HepG2 (cell line): Measurements from ENCODE around the gene DAAM1. TPM values are rescaled to one million over a fixed set of nuclear protein-coding genes. Genes with fewer than 3 reads are reported as not detected.

Experiments used
- ATAC-seq: fragments of 200-7000 bp; cut with Tn5 transposase; 3 replicates; pipeline ENCODE4 v1.9.1; 2020; ENCODE audit warnings: mild to moderate bottlenecking, moderate library complexity
- BruUV-seq: library from RNA; stranded (reverse); fragments of 400-500 nt; replicated peaks from 2 replicates; lab custom pipeline; 2021; lab: Mats Ljungman, UMichigan
- CTCF ChIA-PET: fragments of 300-600 bp; formaldehyde crosslinking; extraction: SDS; loops from one replicate; lab custom pipeline; 2021; ENCODE audit warnings: low total read pairs, inconsistent platforms, low intra/inter-chr PET ratio; lab: Yijun Ruan, JAX
- POLR2A ChIA-PET: fragments of 350-600 bp; sonication (Branson Sonifier 250); formaldehyde crosslinking; loops from one replicate; lab custom pipeline; 2020; ENCODE audit warnings: antibody characterized with exemption, inconsistent platforms; lab: Yijun Ruan, JAX
- DNase-seq: peaks from one replicate; pipeline ENCODE4 v3.0.0-alpha.2; 2015; ENCODE audit warnings: low spot score
- FAIRE-seq: peaks from 3 replicates; lab custom pipeline; 2011; peaks lifted over from hg19 to GRCh38; lab: Jason Lieb, UNC
- H2AFZ ChIP-seq: one replicate; pipeline ENCODE4 v1.6.1; 2011; ENCODE audit warnings: low read length, inconsistent platforms
- H3K27ac ChIP-seq: fragments of 300-600 bp; 3 replicates; pipeline ENCODE4 v1.8.0; 2011; ENCODE audit warnings: mixed run types, mild to moderate bottlenecking, mixed read lengths, low read length, inconsistent platforms; ENCODE audit not compliant: insufficient read depth; ENCODE audit errors: extremely low read length
- H3K27me3 ChIP-seq, 2 experiments: fragments of 200-600 bp in 1 of 2; 2 replicates in 1 of 2; 3 replicates in 1 of 2; pipeline versions ENCODE4 v1.6.0 to v1.8.0; 2011; ENCODE audit warnings: low read length in 2 of 2, mild to moderate bottlenecking in 2 of 2, moderate library complexity in 2 of 2, inconsistent platforms in 1 of 2; ENCODE audit not compliant: insufficient read depth in 2 of 2, control insufficient read depth in 1 of 2
- H3K36me3 ChIP-seq, 2 experiments: fragments of 200-600 bp in 1 of 2; replicated peaks in 1 of 2; 2 replicates in 1 of 2; 3 replicates in 1 of 2; pipeline versions ENCODE4 v1.5.1 to v1.8.0; 2011; ENCODE audit warnings: low read length in 2 of 2, inconsistent platforms in 1 of 2; ENCODE audit not compliant: insufficient read depth in 2 of 2, control insufficient read depth in 1 of 2
- H3K4me1 ChIP-seq: 2 replicates; pipeline ENCODE4 v1.5.1; 2012; ENCODE audit warnings: low read length, inconsistent platforms; ENCODE audit not compliant: insufficient read depth
- H3K4me2 ChIP-seq: 2 replicates; pipeline ENCODE4 v1.6.0; 2011; ENCODE audit warnings: low read depth, low read length, inconsistent platforms
- H3K4me3 ChIP-seq, 3 experiments: fragments of 200-600 bp in 1 of 3; sonication (generic), shearing (Covaris generic) in 1 of 3; replicated peaks in 1 of 3; 2 replicates each; pipeline ENCODE4 v1.5.1; 2011 to 2016; ENCODE audit warnings: low read length in 3 of 3, inconsistent platforms in 2 of 3, low read depth in 2 of 3, mild to moderate bottlenecking in 2 of 3, control low read depth in 1 of 3, mixed read lengths in 1 of 3; ENCODE audit not compliant: insufficient read depth in 1 of 3
- H3K79me2 ChIP-seq: one replicate; pipeline ENCODE4 v1.6.1; 2011; ENCODE audit warnings: low read length, inconsistent platforms; ENCODE audit not compliant: insufficient read depth
- H3K9ac ChIP-seq: 2 replicates; pipeline ENCODE4 v1.6.0; 2011; ENCODE audit warnings: mild to moderate bottlenecking, low read depth, low read length, inconsistent platforms; ENCODE audit not compliant: insufficient read depth
- H3K9me3 ChIP-seq: 2 replicates; pipeline ENCODE4 v1.5.1; 2012; ENCODE audit warnings: mild to moderate bottlenecking, low read length
- H4K20me1 ChIP-seq: 2 replicates; pipeline ENCODE4 v1.6.0; 2011; ENCODE audit warnings: inconsistent platforms, mild to moderate bottlenecking, low read length, moderate library complexity; ENCODE audit not compliant: insufficient read depth
- IKZF1 ChIP-seq: fragments of 450-650 bp; IDR thresholded peaks from 2 replicates; pipeline ENCODE4 v1.7.1; 2016
- IKZF4 ChIP-seq: sonication (generic); formaldehyde crosslinking; IDR thresholded peaks from 2 replicates; pipeline ENCODE4 v1.5.1; 2020; ENCODE audit warnings: borderline replicate concordance, mild to moderate bottlenecking, low read depth, missing genetic modification reagents; ENCODE audit errors: not compliant biosample characterization
- MIXL1 ChIP-seq: IDR thresholded peaks from 2 replicates; pipeline ENCODE4 v1.6.1; 2016
- NFYC ChIP-seq: IDR thresholded peaks from 2 replicates; pipeline ENCODE4 v1.6.1; 2016; ENCODE audit warnings: missing genetic modification reagents, missing compliant biosample characterization
- POGZ ChIP-seq: sonication (generic); formaldehyde crosslinking; IDR thresholded peaks from 2 replicates; pipeline ENCODE4 v1.4.0; 2020; ENCODE audit warnings: mild to moderate bottlenecking, missing genetic modification reagents
- SETDB1 ChIP-seq: sonication (generic); formaldehyde crosslinking; IDR thresholded peaks from 2 replicates; pipeline ENCODE4 v1.5.1; 2020; ENCODE audit warnings: missing genetic modification reagents, mild to moderate bottlenecking, borderline replicate concordance
- ZFP1 ChIP-seq: IDR thresholded peaks from 2 replicates; pipeline ENCODE4 v1.6.1; 2016
- ZFP90 ChIP-seq: sonication (generic); formaldehyde crosslinking; IDR thresholded peaks from 2 replicates; pipeline ENCODE4 v1.8.0; 2022; ENCODE audit warnings: missing genetic modification reagents, mild to moderate bottlenecking, inconsistent platforms, borderline replicate concordance
- ZNF709 ChIP-seq: sonication (generic); formaldehyde crosslinking; IDR thresholded peaks from 2 replicates; pipeline ENCODE4 v1.5.0; 2020; ENCODE audit warnings: mild to moderate bottlenecking, missing genetic modification reagents
- WGBS: methylation state at CpG from one replicate; pipeline ENCODE4 v1.1.6; 2017; ENCODE audit warnings: low lambda C conversion rate; 5-methylcytosine and 5-hydroxymethylcytosine counted together
- in situ Hi-C: cut with HindIII; loops from 2 replicates; pipeline ENCODE4 v1.10.0; 2017; ENCODE audit warnings: low pct_unique_long_range_greater_than_20kb; ENCODE audit not compliant: extremely low pct_ligation_motif_present
- intact Hi-C: fragments of 100-400 bp; cut with micrococcal nuclease; formaldehyde crosslinking; loops from one replicate; pipeline ENCODE4 v1.10.0; 2022; ENCODE audit not compliant: unreplicated experiment
- polyA plus RNA-seq, 8 experiments: library from polyadenylated mRNA; depleted of rRNA in 3 of 8; stranded (reverse) in 7 of 8; unstranded in 1 of 8; fragments of >200 nt; fragmentation: Illumina TruSeq in 4 of 8; extraction: Trizol in 4 of 8; gene quantifications; 2 replicates each; pipeline versions ENCODE4 v1.2.1 to v1.2.3, GENCODE V29; 2011 to 2016; ENCODE audit warnings: low read depth in 4 of 8, missing spikeins in 1 of 8, mixed read lengths in 1 of 8; ENCODE audit not compliant: insufficient read depth in 1 of 8
- total RNA-seq, 5 experiments: library from RNA; depleted of rRNA; stranded (reverse); fragments of >200 nt; fragmentation: Illumina TruSeq; extraction: Trizol; gene quantifications; 2 replicates each; pipeline ENCODE4 v1.2.3, GENCODE V29; 2016; ENCODE audit warnings: low read depth in 1 of 5
- TF ChIP-seq, protein P1 (sequence below): sonication (generic); formaldehyde crosslinking; IDR thresholded peaks from 2 replicates; pipeline ENCODE4 v1.4.0; 2020; ENCODE audit warnings: mild to moderate bottlenecking, missing genetic modification reagents
- TF ChIP-seq, protein P2 (sequence below): sonication (generic); formaldehyde crosslinking; IDR thresholded peaks from one replicate; pipeline ENCODE4 v1.5.1; 2020; ENCODE audit warnings: mild to moderate bottlenecking, missing genetic modification reagents; ENCODE audit errors: not compliant biosample characterization

The DAAM1 gene
- total and polyA plus RNA-seq, 2 of the 13 experiments (the other 11 are each of a cell fraction or from before 2014, with no cell fraction given) = 10.9 to 24.5 TPM

DNA sequence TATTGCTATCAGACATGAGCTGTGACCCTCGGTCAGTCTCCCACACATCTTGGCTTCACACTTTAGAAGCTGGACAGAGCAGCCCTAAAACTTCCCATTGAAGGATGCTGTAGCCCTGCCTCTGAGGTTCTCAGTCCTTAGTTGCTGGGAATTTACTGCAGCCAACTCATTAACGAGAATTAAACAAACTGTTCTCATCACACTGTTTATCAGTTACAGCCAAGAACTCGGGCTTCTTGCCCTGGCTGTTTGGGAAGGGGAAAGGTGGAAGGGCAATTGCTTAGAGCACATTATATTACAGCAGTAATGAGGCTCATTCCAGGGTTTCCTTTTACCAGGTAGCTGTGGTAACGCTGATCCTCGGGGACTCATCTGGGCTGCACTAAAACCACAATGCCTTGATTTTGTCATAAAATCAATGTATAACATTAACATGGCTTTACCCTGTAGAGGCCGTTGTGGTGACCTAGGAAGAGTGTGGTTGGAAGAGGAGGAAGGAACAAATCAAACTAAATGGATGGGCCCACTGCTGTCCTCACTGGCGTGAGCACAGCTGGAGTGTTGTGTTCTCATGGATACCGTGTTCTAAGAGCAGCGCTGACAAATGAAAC lies 189.6 kb downstream of the DAAM1 start:
- no peaks in the 10 kb centered on the region for H3K36me3 ChIP-seq
- no peak for TF ChIP-seq IKZF1
- TF ChIP-seq, protein P1, sequence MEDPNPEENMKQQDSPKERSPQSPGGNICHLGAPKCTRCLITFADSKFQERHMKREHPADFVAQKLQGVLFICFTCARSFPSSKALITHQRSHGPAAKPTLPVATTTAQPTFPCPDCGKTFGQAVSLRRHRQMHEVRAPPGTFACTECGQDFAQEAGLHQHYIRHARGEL (CRISPR knock-in tag) = no peak
- no peak for TF ChIP-seq MIXL1
- TF ChIP-seq POGZ = no peak
- no peak for TF ChIP-seq SETDB1 (CRISPR knock-in tag)
- TF ChIP-seq, all 625 proteins: peak for 0
- POLR2A ChIA-PET = no interaction called here

DNA sequence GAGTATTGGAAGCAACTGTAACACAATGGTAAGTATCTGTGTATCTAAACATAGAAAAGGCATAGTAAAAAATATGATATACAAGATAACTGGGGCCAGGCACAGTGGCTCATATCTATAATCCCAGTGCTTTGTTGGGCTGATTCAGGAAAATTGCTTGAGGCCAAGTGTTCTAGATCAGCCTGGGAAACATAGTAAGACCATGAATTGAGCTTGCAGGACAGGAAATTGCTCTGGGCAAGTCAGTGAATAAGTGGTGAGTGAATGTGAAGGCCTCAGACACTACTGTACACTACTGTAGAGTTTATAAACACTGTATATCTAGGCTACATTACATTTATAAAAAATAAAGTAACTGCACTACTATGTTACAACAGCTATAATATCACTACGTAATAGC lies 201.5 kb downstream of the DAAM1 start:
- Histone ChIP-seq H3K79me2 (no peaks in the 10 kb centered on the region), H3K4me3 (no peak overlapping the region), H3K9me3 (no peaks in the 10 kb centered on the region)
- FAIRE-seq (no peak), ATAC-seq (no peak)
- no TSS peak for BruUV-seq
- in situ Hi-C loops = no loop called here
- TF ChIP-seq, protein P2, sequence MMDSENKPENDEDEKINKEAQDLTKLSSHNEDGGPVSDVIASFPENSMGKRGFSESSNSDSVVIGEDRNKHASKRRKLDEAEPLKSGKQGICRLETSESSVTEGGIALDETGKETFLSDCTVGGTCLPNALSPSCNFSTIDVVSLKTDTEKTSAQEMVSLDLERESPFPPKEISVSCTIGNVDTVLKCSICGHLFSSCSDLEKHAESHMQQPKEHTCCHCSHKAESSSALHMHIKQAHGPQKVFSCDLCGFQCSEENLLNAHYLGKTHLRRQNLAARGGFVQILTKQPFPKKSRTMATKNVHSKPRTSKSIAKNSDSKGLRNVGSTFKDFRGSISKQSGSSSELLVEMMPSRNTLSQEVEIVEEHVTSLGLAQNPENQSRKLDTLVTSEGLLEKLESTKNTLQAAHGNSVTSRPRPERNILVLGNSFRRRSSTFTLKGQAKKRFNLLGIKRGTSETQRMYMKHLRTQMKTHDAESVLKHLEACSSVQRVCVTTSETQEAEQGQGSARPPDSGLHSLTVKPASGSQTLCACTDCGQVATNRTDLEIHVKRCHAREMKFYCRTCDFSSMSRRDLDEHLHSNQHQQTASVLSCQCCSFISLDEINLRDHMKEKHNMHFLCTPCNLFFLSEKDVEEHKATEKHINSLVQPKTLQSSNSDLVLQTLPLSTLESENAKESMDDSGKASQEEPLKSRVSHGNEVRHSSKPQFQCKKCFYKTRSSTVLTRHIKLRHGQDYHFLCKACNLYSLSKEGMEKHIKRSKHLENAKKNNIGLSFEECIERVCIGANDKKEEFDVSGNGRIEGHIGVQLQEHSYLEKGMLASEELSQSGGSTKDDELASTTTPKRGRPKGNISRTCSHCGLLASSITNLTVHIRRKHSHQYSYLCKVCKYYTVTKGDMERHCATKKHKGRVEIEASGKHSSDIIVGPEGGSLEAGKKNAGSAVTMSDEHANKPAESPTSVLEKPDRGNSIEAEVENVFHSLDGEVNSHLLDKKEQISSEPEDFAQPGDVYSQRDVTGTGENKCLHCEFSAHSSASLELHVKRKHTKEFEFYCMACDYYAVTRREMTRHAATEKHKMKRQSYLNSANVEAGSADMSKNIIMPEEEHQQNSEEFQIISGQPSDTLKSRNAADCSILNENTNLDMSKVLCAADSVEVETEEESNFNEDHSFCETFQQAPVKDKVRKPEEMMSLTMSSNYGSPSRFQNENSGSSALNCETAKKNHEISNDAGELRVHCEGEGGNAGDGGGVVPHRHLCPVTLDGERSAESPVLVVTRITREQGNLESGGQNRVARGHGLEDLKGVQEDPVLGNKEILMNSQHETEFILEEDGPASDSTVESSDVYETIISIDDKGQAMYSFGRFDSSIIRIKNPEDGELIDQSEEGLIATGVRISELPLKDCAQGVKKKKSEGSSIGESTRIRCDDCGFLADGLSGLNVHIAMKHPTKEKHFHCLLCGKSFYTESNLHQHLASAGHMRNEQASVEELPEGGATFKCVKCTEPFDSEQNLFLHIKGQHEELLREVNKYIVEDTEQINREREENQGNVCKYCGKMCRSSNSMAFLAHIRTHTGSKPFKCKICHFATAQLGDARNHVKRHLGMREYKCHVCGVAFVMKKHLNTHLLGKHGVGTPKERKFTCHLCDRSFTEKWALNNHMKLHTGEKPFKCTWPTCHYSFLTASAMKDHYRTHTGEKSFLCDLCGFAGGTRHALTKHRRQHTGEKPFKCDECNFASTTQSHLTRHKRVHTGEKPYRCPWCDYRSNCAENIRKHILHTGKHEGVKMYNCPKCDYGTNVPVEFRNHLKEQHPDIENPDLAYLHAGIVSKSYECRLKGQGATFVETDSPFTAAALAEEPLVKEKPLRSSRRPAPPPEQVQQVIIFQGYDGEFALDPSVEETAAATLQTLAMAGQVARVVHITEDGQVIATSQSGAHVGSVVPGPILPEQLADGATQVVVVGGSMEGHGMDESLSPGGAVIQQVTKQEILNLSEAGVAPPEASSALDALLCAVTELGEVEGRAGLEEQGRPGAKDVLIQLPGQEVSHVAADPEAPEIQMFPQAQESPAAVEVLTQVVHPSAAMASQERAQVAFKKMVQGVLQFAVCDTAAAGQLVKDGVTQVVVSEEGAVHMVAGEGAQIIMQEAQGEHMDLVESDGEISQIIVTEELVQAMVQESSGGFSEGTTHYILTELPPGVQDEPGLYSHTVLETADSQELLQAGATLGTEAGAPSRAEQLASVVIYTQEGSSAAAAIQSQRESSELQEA (CRISPR knock-in tag) = no peak
- no peak for TF ChIP-seq ZNF709 (CRISPR knock-in tag)
- no peak for TF ChIP-seq ZFP90 (CRISPR knock-in tag)
- TF ChIP-seq IKZF4 (CRISPR knock-in tag) = no peak
- TF ChIP-seq ZFP1 (CRISPR knock-in tag) = no peak
- TF ChIP-seq NFYC (CRISPR knock-in tag) = no peak
- TF ChIP-seq, all 625 proteins: peak for 0
- WGBS = 94% methylated on average over 1 of the region's 1 CpG
- no peak for DNase-seq
- H2AFZ ChIP-seq = no peak overlapping the region
- H3K4me1 ChIP-seq = no peaks in the 10 kb centered on the region
- H3K27ac ChIP-seq = no peak overlapping the region
- H3K27me3 ChIP-seq = no peaks in the 10 kb centered on the region
- H3K9ac ChIP-seq = no peak overlapping the region
- no peak overlapping the region for H3K4me2 ChIP-seq
- no peaks in the 10 kb centered on the region for H3K36me3 ChIP-seq
- POLR2A ChIA-PET = no interaction called here
- CTCF ChIA-PET = no interaction called here
- no peaks in the 10 kb centered on the region for H4K20me1 ChIP-seq
- intact Hi-C loops = no loop called here

More for the DNA sequence above, 189.6 kb downstream of the DAAM1 start:
- peaks cover 9% of the 10 kb centered on the region for H3K4me1 ChIP-seq
- CTCF ChIA-PET = no interaction called here
- no peak overlapping the region for H3K4me2 ChIP-seq
- H3K9ac ChIP-seq = no peak overlapping the region
- no peak overlapping the region for H3K4me3 ChIP-seq
- no peaks in the 10 kb centered on the region for H3K79me2 ChIP-seq
- WGBS = 72% methylated on average over 9 of the region's 9 CpGs
- no TSS peak for BruUV-seq
- intact Hi-C loops = no loop called here
- no peaks in the 10 kb centered on the region for H3K9me3 ChIP-seq
- in situ Hi-C loops = no loop called here
- DNase-seq = no peak
- H3K27ac ChIP-seq = no peak overlapping the region
- no peak for FAIRE-seq
- H3K27me3 ChIP-seq = no peaks in the 10 kb centered on the region; a peak in 1 of 5 replicates
- H2AFZ ChIP-seq = no peak overlapping the region
- no peaks in the 10 kb centered on the region for H4K20me1 ChIP-seq
- ATAC-seq = no peak
